GM12878 (cell line): Measurements from ENCODE around the gene PLEKHA6. TPM values are rescaled to one million over a fixed set of nuclear protein-coding genes. Genes with fewer than 3 reads are reported as not detected.

Source experiments
- ATAC-seq: fragments of 200-7000 bp; cut with Tn5 transposase; 3 replicates; pipeline ENCODE4 v1.9.1; 2020; ENCODE audit warnings: mild to moderate bottlenecking, moderate library complexity
- BruUV-seq: library from RNA; stranded (reverse); fragments of 400-500 nt; replicated peaks from 2 replicates; lab custom pipeline; 2021; lab: Mats Ljungman, UMichigan
- CTCF ChIA-PET: fragments of 300-600 bp; sonication (Branson Sonifier 250); formaldehyde crosslinking; extraction: SDS; loops from one replicate; lab custom pipeline; 2021; ENCODE audit warnings: inconsistent platforms; lab: Yijun Ruan, JAX
- POLR2A ChIA-PET: fragments of 350-600 bp; formaldehyde crosslinking; extraction: SDS; loops from one replicate; lab custom pipeline; 2021; ENCODE audit warnings: inconsistent platforms; lab: Charles Lee
- RAD21 ChIA-PET: fragments of 300-600 bp; sonication (Branson Sonifier 250); formaldehyde crosslinking; loops from one replicate; lab custom pipeline; 2023; ENCODE audit warnings: antibody characterized with exemption; ENCODE audit not compliant: unreplicated experiment; lab: Charles Lee
- SMC1A ChIA-PET: fragments of 300-600 bp; sonication (Branson Sonifier 250); formaldehyde crosslinking; loops from one replicate; lab custom pipeline; 2023; ENCODE audit not compliant: unreplicated experiment, uncharacterized antibody; lab: Charles Lee
- DNase-seq: peaks from one replicate; pipeline ENCODE4 v3.0.0-alpha.2; 2011; ENCODE audit warnings: low read depth, low spot score
- FAIRE-seq: peaks from 3 replicates; lab custom pipeline; 2011; peaks lifted over from hg19 to GRCh38; lab: Jason Lieb, UNC
- H2AFZ ChIP-seq: 2 replicates; pipeline ENCODE4 v1.6.0; 2011; ENCODE audit warnings: low read depth, low read length, control low read depth; ENCODE audit not compliant: control insufficient read depth
- H3K27ac ChIP-seq: 2 replicates; pipeline ENCODE4 v1.5.1; 2011; ENCODE audit warnings: control low read depth; ENCODE audit not compliant: control insufficient read depth, insufficient read depth
- H3K27me3 ChIP-seq, 2 experiments: replicated peaks in 1 of 2; 2 replicates each; pipeline versions ENCODE4 v1.6.0 to v1.6.1; 2011; ENCODE audit warnings: low read length in 1 of 2; ENCODE audit not compliant: control insufficient read depth in 2 of 2, insufficient read depth in 2 of 2
- H3K36me3 ChIP-seq, 2 experiments: 2 replicates each; pipeline ENCODE4 v1.5.1; 2011; ENCODE audit warnings: low read length in 1 of 2; ENCODE audit not compliant: control insufficient read depth in 2 of 2, insufficient read depth in 2 of 2
- H3K4me1 ChIP-seq: 2 replicates; pipeline ENCODE4 v1.6.1; 2011; ENCODE audit warnings: mild to moderate bottlenecking, low read length, moderate library complexity, mixed read lengths; ENCODE audit not compliant: control insufficient read depth, insufficient read depth
- H3K4me2 ChIP-seq: 2 replicates; pipeline ENCODE4 v1.6.0; 2011; ENCODE audit warnings: control low read depth; ENCODE audit not compliant: control insufficient read depth, insufficient read depth
- H3K4me3 ChIP-seq: fragments of 200-600 bp; sonication (generic); 2 replicates; pipeline ENCODE4 v1.5.1; 2016
- H3K79me2 ChIP-seq: 2 replicates; pipeline ENCODE4 v1.6.0; 2011; ENCODE audit warnings: low read length; ENCODE audit not compliant: control insufficient read depth, insufficient read depth
- H3K9ac ChIP-seq: 2 replicates; pipeline ENCODE4 v1.8.0; 2011; ENCODE audit warnings: low read length, control low read depth, mixed read lengths; ENCODE audit not compliant: control insufficient read depth, insufficient read depth
- H3K9me3 ChIP-seq: replicated peaks from 3 replicates; pipeline ENCODE4 v1.5.1; 2011; ENCODE audit warnings: mild to moderate bottlenecking, low read length; ENCODE audit not compliant: control insufficient read depth, insufficient read depth
- H4K20me1 ChIP-seq: 2 replicates; pipeline ENCODE4 v1.6.0; 2011; ENCODE audit not compliant: control insufficient read depth, insufficient read depth
- BCL3 ChIP-seq: IDR thresholded peaks from 2 replicates; pipeline ENCODE4 v1.6.1; 2011; ENCODE audit warnings: borderline replicate concordance, low read depth, mild to moderate bottlenecking, moderate library complexity, low read length; ENCODE audit not compliant: insufficient read depth, poor library complexity, severe bottlenecking
- CHD2 ChIP-seq: IDR thresholded peaks from 2 replicates; pipeline ENCODE4 v1.6.1; 2011; ENCODE audit warnings: low read depth, low read length, improper control_type of control experiment, borderline replicate concordance
- EP300 ChIP-seq, 2 experiments: fragments of 150-350 bp in 1 of 2; IDR thresholded peaks; 2 replicates each; pipeline ENCODE4 v1.6.1; 2011 to 2012; ENCODE audit warnings: low read depth in 2 of 2, low read length in 2 of 2, borderline replicate concordance in 1 of 2, improper control_type of control experiment in 1 of 2, inconsistent platforms in 1 of 2; ENCODE audit not compliant: control insufficient read depth in 1 of 2
- IRF3 ChIP-seq: fragments of 450-650 bp; IDR thresholded peaks from 2 replicates; pipeline ENCODE4 v1.6.1; 2014; ENCODE audit warnings: mild to moderate bottlenecking
- MLLT1 ChIP-seq: fragments of 450-650 bp; IDR thresholded peaks from 2 replicates; pipeline ENCODE4 v1.6.1; 2016; ENCODE audit warnings: mild to moderate bottlenecking
- NR2C2 ChIP-seq: IDR thresholded peaks from 2 replicates; pipeline ENCODE4 v1.6.1; 2011; ENCODE audit warnings: borderline replicate concordance, low read depth; ENCODE audit not compliant: control insufficient read depth, insufficient read length
- RAD21 ChIP-seq: IDR thresholded peaks from 2 replicates; pipeline ENCODE4 v1.6.1; 2011; ENCODE audit warnings: mild to moderate bottlenecking, low read depth, low read length, moderate library complexity; ENCODE audit not compliant: insufficient read depth
- TBL1XR1 ChIP-seq: IDR thresholded peaks from 2 replicates; pipeline ENCODE4 v1.6.1; 2012; ENCODE audit warnings: low read depth, low read length, improper control_type of control experiment
- ZBED1 ChIP-seq: IDR thresholded peaks from 2 replicates; pipeline ENCODE4 v1.6.1; 2016; ENCODE audit warnings: borderline replicate concordance
- WGBS: methylation state at CpG from one replicate; pipeline ENCODE4 v1.1.6; 2016; ENCODE audit warnings: low lambda C conversion rate; ENCODE audit not compliant: insufficient replicate concordance, insufficient coverage; ENCODE audit errors: missing lambda C conversion rate; 5-methylcytosine and 5-hydroxymethylcytosine counted together
- in situ Hi-C: fragments of 300-500 bp; cut with MboI; formaldehyde crosslinking; loops from 9 replicates; pipeline ENCODE4 v1.14.3; 2018; ENCODE audit warnings: mixed read lengths
- intact Hi-C: fragments of 100-400 bp; cut with micrococcal nuclease; formaldehyde crosslinking; loops from one replicate; pipeline ENCODE4 v1.14.2; 2022; ENCODE audit not compliant: unreplicated experiment
- polyA plus RNA-seq, 11 experiments: library from polyadenylated mRNA; depleted of rRNA in 4 of 11; unstranded in 6 of 11; stranded (reverse) in 5 of 11; fragments of >200 nt; fragmentation: Nextera tagmentation in 4 of 11; fragmentation: Illumina TruSeq in 1 of 11; extraction: Ambion mirVana in 4 of 11; extraction: Trizol in 1 of 11; gene quantifications; 1 replicate in 1 of 11; 2 replicates in 10 of 11; pipeline versions ENCODE4 v1.2.1 to v1.2.3, GENCODE V29; 2011 to 2016; ENCODE audit warnings: inconsistent platforms in 2 of 11, missing spikeins in 2 of 11, low read depth in 1 of 11
- total RNA-seq, 4 experiments: library from RNA; depleted of rRNA in 3 of 4; stranded (reverse); fragments of >200 nt in 3 of 4; fragmentation: Illumina TruSeq in 1 of 4; extraction: Trizol in 1 of 4; gene quantifications; 2 replicates each; pipeline versions ENCODE4 v1.2.1 to v1.2.3, GENCODE V29; 2013 to 2021
- TF ChIP-seq, protein P1 (sequence below): IDR thresholded peaks from 2 replicates; pipeline ENCODE4 v1.6.1; 2012; ENCODE audit warnings: low read depth, low read length, improper control_type of control experiment
- TF ChIP-seq, protein P2 (sequence below): fragments of 450-650 bp; IDR thresholded peaks from 2 replicates; pipeline ENCODE4 v1.6.1; 2017; ENCODE audit warnings: mild to moderate bottlenecking, moderate library complexity

Gene PLEKHA6
- total and polyA plus RNA-seq, 10 of the 15 experiments (the other 5 are each of a cell fraction or from before 2014, with no cell fraction given): 0.04 to 0.81 (median 0.19) TPM; not detected in 4

DNA sequence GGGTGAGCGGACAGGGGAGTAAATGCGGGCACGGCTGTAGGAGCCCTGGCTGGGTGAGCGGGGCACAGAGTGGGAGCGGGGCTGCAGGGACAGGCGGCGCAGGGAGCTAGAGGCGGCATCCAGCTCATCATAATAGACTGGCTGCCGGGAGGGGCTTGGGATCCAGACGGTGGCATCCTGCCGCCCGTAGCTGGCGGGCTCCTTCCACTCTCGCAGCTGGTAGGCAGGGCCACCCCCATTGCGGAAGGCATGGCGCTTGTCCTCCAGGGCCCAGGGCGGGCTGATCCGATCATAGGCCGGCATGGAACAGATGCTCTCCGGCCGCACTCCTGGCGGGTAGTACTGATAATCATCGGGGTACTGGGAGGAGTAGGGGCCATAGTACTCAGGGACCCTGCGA, 102.3 kb downstream of the PLEKHA6 start:
- Histone ChIP-seq H4K20me1 (no peaks in the 10 kb centered on the region; the same call in 1 of the 2 replicates), H3K27me3 (peaks cover 2 to 6% of the 10 kb centered on the region in 2 experiments), H2AFZ (no peak overlapping the region), H3K79me2 (no peaks in the 10 kb centered on the region), H3K9ac (no peak overlapping the region), H3K9me3 (no peaks in the 10 kb centered on the region), H3K4me2 (no peak overlapping the region), H3K36me3 (no peaks in the 10 kb centered on the region), H3K27ac (no peak overlapping the region), H3K4me3 (no peak overlapping the region), H3K4me1 (no peaks in the 10 kb centered on the region)
- CTCF ChIA-PET: interaction anchor here (0.7 to 7.5 kb wide), 7 partner anchors 9 to 144 kb away, joined by 3 to 153 read pairs (median 5); partner anchors contain the start of gene PLEKHA6
- TF ChIP-seq, protein P1, sequence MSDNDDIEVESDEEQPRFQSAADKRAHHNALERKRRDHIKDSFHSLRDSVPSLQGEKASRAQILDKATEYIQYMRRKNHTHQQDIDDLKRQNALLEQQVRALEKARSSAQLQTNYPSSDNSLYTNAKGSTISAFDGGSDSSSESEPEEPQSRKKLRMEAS: no peak
- no peak for TF ChIP-seq TBL1XR1
- no peak for TF ChIP-seq EP300 (IDR thresholded peaks at IDR 0.05; ENCODE audit: borderline replicate concordance in 1 of 2, control insufficient read depth in 1 of 2, low read depth in 2 of 2, low read length in 2 of 2)
- no peak for TF ChIP-seq MLLT1
- TF ChIP-seq ZBED1: no peak
- no peak for TF ChIP-seq IRF3
- TF ChIP-seq NR2C2: no peak
- TF ChIP-seq RAD21: no peak
- TF ChIP-seq, protein P2, sequence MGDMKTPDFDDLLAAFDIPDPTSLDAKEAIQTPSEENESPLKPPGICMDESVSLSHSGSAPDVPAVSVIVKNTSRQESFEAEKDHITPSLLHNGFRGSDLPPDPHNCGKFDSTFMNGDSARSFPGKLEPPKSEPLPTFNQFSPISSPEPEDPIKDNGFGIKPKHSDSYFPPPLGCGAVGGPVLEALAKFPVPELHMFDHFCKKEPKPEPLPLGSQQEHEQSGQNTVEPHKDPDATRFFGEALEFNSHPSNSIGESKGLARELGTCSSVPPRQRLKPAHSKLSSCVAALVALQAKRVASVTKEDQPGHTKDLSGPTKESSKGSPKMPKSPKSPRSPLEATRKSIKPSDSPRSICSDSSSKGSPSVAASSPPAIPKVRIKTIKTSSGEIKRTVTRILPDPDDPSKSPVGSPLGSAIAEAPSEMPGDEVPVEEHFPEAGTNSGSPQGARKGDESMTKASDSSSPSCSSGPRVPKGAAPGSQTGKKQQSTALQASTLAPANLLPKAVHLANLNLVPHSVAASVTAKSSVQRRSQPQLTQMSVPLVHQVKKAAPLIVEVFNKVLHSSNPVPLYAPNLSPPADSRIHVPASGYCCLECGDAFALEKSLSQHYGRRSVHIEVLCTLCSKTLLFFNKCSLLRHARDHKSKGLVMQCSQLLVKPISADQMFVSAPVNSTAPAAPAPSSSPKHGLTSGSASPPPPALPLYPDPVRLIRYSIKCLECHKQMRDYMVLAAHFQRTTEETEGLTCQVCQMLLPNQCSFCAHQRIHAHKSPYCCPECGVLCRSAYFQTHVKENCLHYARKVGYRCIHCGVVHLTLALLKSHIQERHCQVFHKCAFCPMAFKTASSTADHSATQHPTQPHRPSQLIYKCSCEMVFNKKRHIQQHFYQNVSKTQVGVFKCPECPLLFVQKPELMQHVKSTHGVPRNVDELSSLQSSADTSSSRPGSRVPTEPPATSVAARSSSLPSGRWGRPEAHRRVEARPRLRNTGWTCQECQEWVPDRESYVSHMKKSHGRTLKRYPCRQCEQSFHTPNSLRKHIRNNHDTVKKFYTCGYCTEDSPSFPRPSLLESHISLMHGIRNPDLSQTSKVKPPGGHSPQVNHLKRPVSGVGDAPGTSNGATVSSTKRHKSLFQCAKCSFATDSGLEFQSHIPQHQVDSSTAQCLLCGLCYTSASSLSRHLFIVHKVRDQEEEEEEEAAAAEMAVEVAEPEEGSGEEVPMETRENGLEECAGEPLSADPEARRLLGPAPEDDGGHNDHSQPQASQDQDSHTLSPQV: no peak
- no peak for TF ChIP-seq BCL3
- no peak for TF ChIP-seq CHD2
- POLR2A ChIA-PET: no interaction called here
- FAIRE-seq (no peak), ATAC-seq (no peak), DNase-seq (no peak)
- in situ Hi-C loops (no loop called here), intact Hi-C loops (no loop called here)
- 64% methylated on average over 23 of the region's 24 CpGs for WGBS
- no TSS peak for BruUV-seq
- SMC1A ChIA-PET: interaction anchor here (1.9 to 8.4 kb wide), 2 partner anchors 104 to 141 kb away, joined by 23 to 86 read pairs; partner anchors contain the start of gene PLEKHA6
- RAD21 ChIA-PET: interaction anchor here (1.2 to 1.7 kb wide), 2 partner anchors 106 to 141 kb away, joined by 6 to 23 read pairs; no protein-coding TSS in a partner anchor
